ENCODE data around the gene TNNT1.

- TF ChIP-seq CTCF (IDR thresholded peaks at IDR 0.05): peak in 1 of 5 experiments; percentile 3
- no peak for TF ChIP-seq POLR2A (IDR thresholded peaks at IDR 0.05)
These were observed 16.4 kb downstream of the TNNT1 start for GRCh38 chr19:55132453-55133129.

Measured in transverse colon (tissue), 3 donors.